ENCODE data around the gene BRD8. TPM values are rescaled to one million over a fixed set of nuclear protein-coding genes. Genes with fewer than 3 reads are reported as not detected.

Gene BRD8
- total RNA-seq, 2 donors from 2014 or later: 34.7 to 71.7 TPM

- no peak overlapping the region for H3K27ac ChIP-seq
- DNase-seq (ENCODE audit: low spot score): no peak
Measured at GRCh38 chr5:138132543-138132942, 45.9 kb downstream of the BRD8 start.

GRCh38 chr5:138129347-138129746, 49.1 kb downstream of the BRD8 start:
- ATAC-seq (ENCODE audit: insufficient number of reproducible peaks, low FRiP score, low read depth) (no peak), DNase-seq (ENCODE audit: low spot score) (no peak)
- no peaks in the 10 kb centered on the region for H3K27me3 ChIP-seq (replicated peaks; ENCODE audit: insufficient read depth)

More at GRCh38 chr5:138132543-138132942, 45.9 kb downstream of the BRD8 start:
- Histone ChIP-seq H3K27me3 (replicated peaks; ENCODE audit: insufficient read depth) (no peaks in the 10 kb centered on the region), H3K4me1 (ENCODE audit: control insufficient read depth in 1 of 2, low read depth in 2 of 2) (no peaks in the 10 kb centered on the region), H3K36me3 (no peaks in the 10 kb centered on the region), H3K9me3 (no peaks in the 10 kb centered on the region), H3K4me3 (peak overlapping the region; percentile 62)
- no peak for TF ChIP-seq CTCF (IDR thresholded peaks at IDR 0.05)
- no peak for ATAC-seq (ENCODE audit: insufficient number of reproducible peaks, low FRiP score, low read depth)

GRCh38 chr5:138128334-138128733, 50.1 kb downstream of the BRD8 start:
- no peak overlapping the region for H3K27ac ChIP-seq
- no peaks in the 10 kb centered on the region for H3K27me3 ChIP-seq (replicated peaks; ENCODE audit: insufficient read depth)
- no peak overlapping the region for H3K4me3 ChIP-seq
- no peak for DNase-seq (ENCODE audit: low spot score)
- H3K4me1 ChIP-seq (ENCODE audit: control insufficient read depth in 1 of 2, low read depth in 2 of 2): no peaks in the 10 kb centered on the region
- H3K9me3 ChIP-seq: no peaks in the 10 kb centered on the region
- no peaks in the 10 kb centered on the region for H3K36me3 ChIP-seq
- ATAC-seq (ENCODE audit: insufficient number of reproducible peaks, low FRiP score, low read depth): no peak
- TF ChIP-seq CTCF (IDR thresholded peaks at IDR 0.05): no peak

More at GRCh38 chr5:138129347-138129746, 49.1 kb downstream of the BRD8 start:
- Histone ChIP-seq H3K36me3 (no peaks in the 10 kb centered on the region), H3K4me1 (ENCODE audit: control insufficient read depth in 1 of 2, low read depth in 2 of 2) (no peaks in the 10 kb centered on the region), H3K4me3 (no peak overlapping the region), H3K9me3 (no peaks in the 10 kb centered on the region), H3K27ac (no peak overlapping the region)
- no peak for TF ChIP-seq CTCF (IDR thresholded peaks at IDR 0.05)

DNA sequence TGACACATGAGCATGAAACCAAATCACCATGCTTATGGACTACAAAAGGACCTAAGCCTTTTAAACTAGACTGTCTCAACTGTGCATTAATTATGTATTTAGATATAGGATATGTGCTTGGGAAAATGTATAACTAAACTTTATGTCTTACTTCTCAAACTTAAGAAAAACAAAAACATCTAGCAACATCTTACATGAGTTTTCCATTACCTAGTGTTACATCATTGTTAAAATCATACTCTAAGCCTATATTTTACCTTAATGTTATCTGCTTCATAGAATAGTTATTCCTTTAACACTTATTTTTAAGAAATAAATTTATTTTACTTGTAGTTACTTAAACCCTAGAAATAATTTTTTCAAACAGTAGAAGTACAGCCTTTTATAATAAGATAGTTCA, 63.2 kb downstream of the BRD8 start:
- DNase-seq (ENCODE audit: low spot score) (no peak), ATAC-seq (ENCODE audit: insufficient number of reproducible peaks, low FRiP score, low read depth) (no peak)
- no peak for TF ChIP-seq CTCF (IDR thresholded peaks at IDR 0.05)
- no peaks in the 10 kb centered on the region for H3K27me3 ChIP-seq (replicated peaks; ENCODE audit: insufficient read depth)
- H3K27ac ChIP-seq: no peak overlapping the region
- H3K36me3 ChIP-seq: no peaks in the 10 kb centered on the region
- H3K4me3 ChIP-seq: no peak overlapping the region
- H3K4me1 ChIP-seq (ENCODE audit: control insufficient read depth in 1 of 2, low read depth in 2 of 2): no peaks in the 10 kb centered on the region
- no peaks in the 10 kb centered on the region for H3K9me3 ChIP-seq

- Histone ChIP-seq H3K4me3 (no peak overlapping the region), H3K36me3 (no peaks in the 10 kb centered on the region), H3K4me1 (ENCODE audit: control insufficient read depth in 1 of 2, low read depth in 2 of 2) (no peaks in the 10 kb centered on the region), H3K27ac (no peak overlapping the region), H3K9me3 (no peaks in the 10 kb centered on the region), H3K27me3 (replicated peaks; ENCODE audit: insufficient read depth) (no peaks in the 10 kb centered on the region)
- ATAC-seq (ENCODE audit: insufficient number of reproducible peaks, low FRiP score, low read depth): no peak
- TF ChIP-seq CTCF (IDR thresholded peaks at IDR 0.05): no peak
- DNase-seq (ENCODE audit: low spot score): no peak
Measured at GRCh38 chr5:138111937-138112336, 66.5 kb downstream of the BRD8 start.

Measured in thoracic aorta (tissue), 2 donors.